Measurements from ENCODE around the gene XPO5. TPM values are rescaled to one million over a fixed set of nuclear protein-coding genes. Genes with fewer than 3 reads are reported as not detected.

The XPO5 gene
- total and polyA plus RNA-seq, 5 donors from 2014 or later, result 5.5 to 56.8 (median 9.0) TPM

DNA sequence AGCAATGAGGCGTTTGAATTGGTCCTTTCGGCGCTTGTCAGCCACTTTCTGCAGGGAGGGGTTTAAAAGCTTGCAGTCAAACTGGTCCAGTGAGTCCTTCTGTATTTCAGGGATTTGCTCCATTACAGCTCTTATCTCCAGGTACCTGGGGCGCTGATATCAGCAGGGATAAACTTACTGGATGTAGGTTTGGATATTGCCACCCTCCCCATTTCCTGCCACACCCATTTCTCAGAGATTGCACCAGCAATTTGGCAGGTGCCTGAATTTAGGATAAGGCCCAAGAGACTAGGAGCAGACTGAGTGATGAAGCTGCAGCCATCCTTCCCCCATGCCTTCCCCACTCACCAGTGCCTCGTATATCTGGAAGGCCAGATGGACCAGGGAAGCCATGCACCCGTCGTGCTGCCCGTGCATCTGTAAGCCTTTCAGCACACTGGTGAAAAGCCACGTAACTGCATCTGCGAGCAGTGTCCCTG is 51.3 kb downstream of the XPO5 start:
- ATAC-seq (ENCODE audit: low read depth in 2 of 2) (no peak), DNase-seq (no peak)
- Mint-ChIP-seq H3K27me3 (no peaks in the 10 kb centered on the region), H3K4me1 (peaks cover 0 to 3% (median 2%) of the 10 kb centered on the region in 4 donors), H3K9me3 (peaks cover 0 to 2% (median 0%) of the 10 kb centered on the region in 7 donors), H3K4me3 (no peak overlapping the region), H3K36me3 (peaks cover 49% of the 10 kb centered on the region), H3K27ac (no peak overlapping the region)
- Histone ChIP-seq H3K4me1 (ENCODE audit: control insufficient read depth, insufficient read depth, low read length, poor library complexity, severe bottlenecking) (no peaks in the 10 kb centered on the region), H3K36me3 (ENCODE audit: control insufficient read depth, insufficient read depth, low read length) (peaks cover 94% of the 10 kb centered on the region), H3K9me3 (ENCODE audit: control insufficient read depth in 2 of 2, low read length in 2 of 2) (no peaks in the 10 kb centered on the region), H3K27ac (ENCODE audit: insufficient read depth, low read length, poor library complexity, severe bottlenecking) (no peak overlapping the region), H3K27me3 (ENCODE audit: control insufficient read depth, insufficient read depth, low read length) (no peaks in the 10 kb centered on the region), H3K4me3 (ENCODE audit: low read depth, low read length) (no peak overlapping the region)

DNA sequence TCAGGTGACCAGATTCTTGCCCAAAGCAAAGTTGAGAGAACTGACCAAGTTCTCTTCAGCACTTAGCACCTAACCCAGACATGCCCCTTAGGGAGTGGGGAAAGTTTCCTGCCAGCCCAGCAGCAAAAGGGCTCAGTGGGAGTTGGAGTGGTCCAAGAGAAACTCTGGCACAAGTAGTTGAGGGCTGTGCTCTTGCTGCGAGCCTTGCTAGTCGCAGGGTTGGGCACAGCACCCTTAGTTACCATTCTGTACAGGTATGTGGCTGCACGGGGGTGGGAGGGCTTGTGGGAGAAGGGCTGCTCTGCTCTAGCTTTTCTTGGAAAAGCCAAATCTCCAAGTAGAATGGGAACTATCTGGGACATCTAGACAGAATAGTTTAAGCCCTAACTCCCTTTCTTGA is 52.6 kb downstream of the XPO5 start:
- H3K36me3 Mint-ChIP-seq, result peaks cover 46% of the 10 kb centered on the region
- no peak overlapping the region for H3K4me3 Mint-ChIP-seq
- peak overlapping the region in 2 of 3 donors; percentile 26 to 87 for H3K27ac Mint-ChIP-seq
- Histone ChIP-seq H3K4me1 (ENCODE audit: control insufficient read depth, insufficient read depth, low read length, poor library complexity, severe bottlenecking) (peaks cover 6% of the 10 kb centered on the region), H3K27me3 (ENCODE audit: control insufficient read depth, insufficient read depth, low read length) (no peaks in the 10 kb centered on the region), H3K27ac (ENCODE audit: insufficient read depth, low read length, poor library complexity, severe bottlenecking) (no peak overlapping the region), H3K4me3 (ENCODE audit: low read depth, low read length) (no peak overlapping the region), H3K9me3 (ENCODE audit: control insufficient read depth in 2 of 2, low read length in 2 of 2) (no peaks in the 10 kb centered on the region), H3K36me3 (ENCODE audit: control insufficient read depth, insufficient read depth, low read length) (peaks cover 88% of the 10 kb centered on the region)
- H3K4me1 Mint-ChIP-seq, result peaks cover 0 to 3% (median 2%) of the 10 kb centered on the region in 4 donors
- DNase-seq, result no peak
- peaks cover 0 to 2% (median 0%) of the 10 kb centered on the region in 7 donors for H3K9me3 Mint-ChIP-seq
- H3K27me3 Mint-ChIP-seq, result no peaks in the 10 kb centered on the region
- no peak for ATAC-seq (ENCODE audit: low read depth in 2 of 2)

DNA sequence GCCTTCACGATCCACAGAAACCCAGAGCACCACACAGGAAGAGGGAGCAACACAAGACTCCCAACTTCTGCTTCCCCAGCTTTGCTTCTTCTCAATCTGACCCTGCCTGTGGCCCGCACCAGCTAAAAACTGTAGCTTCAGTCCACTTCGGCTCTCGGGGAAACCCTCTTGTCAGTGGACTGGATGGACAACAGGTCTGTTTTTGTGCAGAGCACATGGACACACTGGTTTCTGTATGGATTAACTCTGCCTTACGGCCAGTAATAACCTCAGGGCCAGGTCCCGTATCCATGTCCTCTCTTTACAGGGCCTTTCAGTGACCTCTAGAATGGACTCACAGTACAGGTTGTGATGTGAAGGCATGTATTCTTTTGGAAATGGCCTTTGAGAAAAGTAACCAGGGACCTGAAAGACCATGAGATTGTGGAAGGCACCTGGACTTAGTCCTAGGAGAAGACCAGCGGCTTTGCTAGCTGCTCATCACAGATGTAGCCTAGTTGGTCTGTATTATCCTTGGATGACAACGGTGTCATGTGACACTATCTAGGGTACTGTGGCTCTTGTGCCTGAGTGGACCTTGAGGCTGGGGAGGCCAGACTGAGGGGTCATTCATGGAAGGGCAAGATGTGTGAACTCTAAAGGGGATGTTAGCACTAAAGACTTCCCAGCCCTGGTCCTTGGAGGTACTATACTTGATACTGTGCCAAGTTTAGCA is 53.1 kb downstream of the XPO5 start:
- no peak overlapping the region for H3K27ac ChIP-seq (ENCODE audit: insufficient read depth, low read length, poor library complexity, severe bottlenecking)
- H3K4me1 ChIP-seq (ENCODE audit: control insufficient read depth, insufficient read depth, low read length, poor library complexity, severe bottlenecking), result peaks cover 12% of the 10 kb centered on the region
- H3K27me3 ChIP-seq (ENCODE audit: control insufficient read depth, insufficient read depth, low read length), result no peaks in the 10 kb centered on the region
- peaks cover 0 to under 1% (median 0%) of the 10 kb centered on the region in 7 donors for H3K9me3 Mint-ChIP-seq
- H3K36me3 ChIP-seq (ENCODE audit: control insufficient read depth, insufficient read depth, low read length), result peaks cover 82% of the 10 kb centered on the region
- H3K27ac Mint-ChIP-seq, result peak overlapping the region in 1 of 3 donors; percentile 87
- H3K27me3 Mint-ChIP-seq, result no peaks in the 10 kb centered on the region
- DNase-seq, result no peak
- no peak for ATAC-seq (ENCODE audit: low read depth in 2 of 2)
- H3K36me3 Mint-ChIP-seq, result peaks cover 42% of the 10 kb centered on the region
- H3K4me1 Mint-ChIP-seq, result peaks cover 0 to 3% (median 2%) of the 10 kb centered on the region in 4 donors
- H3K9me3 ChIP-seq (ENCODE audit: control insufficient read depth in 2 of 2, low read length in 2 of 2), result no peaks in the 10 kb centered on the region
- no peak overlapping the region for H3K4me3 ChIP-seq (ENCODE audit: low read depth, low read length)
- no peak overlapping the region for H3K4me3 Mint-ChIP-seq

DNA sequence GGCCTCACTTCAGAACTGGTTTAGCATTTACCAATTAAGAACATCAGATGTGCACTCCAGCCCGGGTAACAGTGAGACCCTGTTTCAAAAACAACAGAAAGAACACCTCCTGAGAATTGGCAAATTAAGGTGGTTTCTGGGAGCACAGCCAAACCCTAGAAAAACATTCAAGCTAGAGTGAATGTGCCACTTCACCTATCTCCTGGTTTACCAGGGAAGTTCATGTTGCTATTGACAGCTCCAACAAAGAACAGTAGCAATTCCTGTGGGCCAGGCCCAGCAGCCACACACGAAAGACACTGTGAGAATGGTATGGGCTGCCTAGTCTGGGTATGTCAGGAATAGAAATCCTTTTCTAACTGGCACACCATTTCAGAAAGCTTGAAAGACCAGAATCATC is 54.0 kb downstream of the XPO5 start:
- no peak overlapping the region for H3K4me3 ChIP-seq (ENCODE audit: low read depth, low read length)
- peaks cover 19% of the 10 kb centered on the region for H3K4me1 ChIP-seq (ENCODE audit: control insufficient read depth, insufficient read depth, low read length, poor library complexity, severe bottlenecking)
- ATAC-seq (ENCODE audit: low read depth in 2 of 2), result no peak
- no peak for DNase-seq
- Mint-ChIP-seq H3K36me3 (peaks cover 33% of the 10 kb centered on the region), H3K9me3 (no peaks in the 10 kb centered on the region), H3K4me1 (peaks cover 0 to 3% (median 2%) of the 10 kb centered on the region in 4 donors), H3K4me3 (no peak overlapping the region), H3K27me3 (no peaks in the 10 kb centered on the region), H3K27ac (no peak overlapping the region)
- no peak overlapping the region for H3K27ac ChIP-seq (ENCODE audit: insufficient read depth, low read length, poor library complexity, severe bottlenecking)
- H3K9me3 ChIP-seq (ENCODE audit: control insufficient read depth in 2 of 2, low read length in 2 of 2), result no peaks in the 10 kb centered on the region
- peaks cover 74% of the 10 kb centered on the region for H3K36me3 ChIP-seq (ENCODE audit: control insufficient read depth, insufficient read depth, low read length)
- no peaks in the 10 kb centered on the region for H3K27me3 ChIP-seq (ENCODE audit: control insufficient read depth, insufficient read depth, low read length)

DNA sequence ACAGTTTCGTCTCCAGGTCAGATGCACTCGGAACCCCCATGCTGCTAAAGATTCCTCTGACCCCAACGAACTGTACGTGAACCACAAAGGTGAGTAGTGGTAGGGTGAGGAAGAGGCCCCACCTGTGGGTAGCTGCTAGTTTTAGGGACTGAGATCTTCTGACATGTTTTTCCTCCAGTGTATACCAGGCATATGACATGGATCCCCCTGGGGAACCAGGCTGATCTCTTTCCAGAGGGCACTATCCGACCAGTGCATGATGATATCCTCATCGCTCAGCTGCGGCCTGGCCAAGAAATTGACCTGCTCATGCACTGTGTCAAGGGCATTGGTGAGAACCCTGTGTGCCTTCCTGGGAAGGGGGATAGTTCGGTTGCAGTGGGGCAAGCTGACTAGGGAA is 55.7 kb downstream of the XPO5 start:
- ATAC-seq (ENCODE audit: low read depth in 2 of 2) (no peak), DNase-seq (no peak)
- no peak overlapping the region for H3K27ac ChIP-seq (ENCODE audit: insufficient read depth, low read length, poor library complexity, severe bottlenecking)
- H3K36me3 Mint-ChIP-seq, result peaks cover 27% of the 10 kb centered on the region
- H3K27ac Mint-ChIP-seq, result no peak overlapping the region
- no peaks in the 10 kb centered on the region for H3K27me3 ChIP-seq (ENCODE audit: control insufficient read depth, insufficient read depth, low read length)
- no peaks in the 10 kb centered on the region for H3K9me3 Mint-ChIP-seq
- no peak overlapping the region for H3K4me3 ChIP-seq (ENCODE audit: low read depth, low read length)
- peak overlapping the region in 2 of 4 donors; percentile 19 to 33 for H3K4me3 Mint-ChIP-seq
- peaks cover 34% of the 10 kb centered on the region for H3K4me1 ChIP-seq (ENCODE audit: control insufficient read depth, insufficient read depth, low read length, poor library complexity, severe bottlenecking)
- H3K4me1 Mint-ChIP-seq, result peaks cover 0 to 12% (median 4%) of the 10 kb centered on the region in 4 donors
- H3K9me3 ChIP-seq (ENCODE audit: control insufficient read depth in 2 of 2, low read length in 2 of 2), result no peaks in the 10 kb centered on the region
- H3K27me3 Mint-ChIP-seq, result no peaks in the 10 kb centered on the region
- peaks cover 61% of the 10 kb centered on the region for H3K36me3 ChIP-seq (ENCODE audit: control insufficient read depth, insufficient read depth, low read length)

DNA sequence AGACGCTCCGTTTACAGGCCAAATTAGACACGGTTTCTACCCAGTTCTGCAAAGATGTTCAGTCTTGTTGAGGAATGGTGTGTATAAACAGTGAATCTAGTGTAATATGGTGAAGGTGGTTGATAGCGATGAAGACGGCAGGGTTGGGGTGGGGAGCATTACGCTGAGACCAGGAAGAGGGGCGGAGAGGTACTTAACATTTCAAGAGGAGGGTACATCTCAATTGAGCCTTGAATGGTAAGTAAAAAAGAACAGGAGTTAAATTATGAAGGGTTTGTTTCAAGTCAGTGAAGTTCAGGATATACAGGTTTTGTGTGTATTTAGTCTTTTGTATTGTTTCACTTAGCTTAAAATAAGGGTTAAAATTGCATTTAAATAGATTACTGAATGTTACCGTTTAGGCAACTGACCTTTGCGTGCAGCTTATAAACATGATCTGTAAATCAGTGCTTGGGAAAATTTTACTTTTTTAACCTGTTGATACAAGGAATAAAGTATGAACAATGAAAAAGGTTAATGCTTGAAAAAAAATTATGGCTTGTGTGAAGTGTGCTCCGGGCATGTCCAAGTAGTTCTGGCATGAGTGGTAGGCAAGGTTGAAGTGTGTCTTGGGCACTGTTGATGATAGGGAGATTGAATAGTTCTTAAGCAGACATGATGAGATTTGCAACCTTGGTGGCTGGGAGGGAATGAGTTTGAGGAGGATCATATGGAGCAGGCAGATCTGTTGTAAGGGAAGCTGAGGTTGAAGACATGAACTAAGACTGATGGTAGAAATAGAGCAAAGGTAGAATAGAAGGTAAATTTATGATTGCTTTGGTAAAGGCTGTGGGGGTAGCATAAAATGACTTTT is 58.1 kb downstream of the XPO5 start:
- no peaks in the 10 kb centered on the region for H3K9me3 Mint-ChIP-seq
- Histone ChIP-seq H3K4me3 (ENCODE audit: low read depth, low read length) (peak overlapping the region; percentile 99), H3K27me3 (ENCODE audit: control insufficient read depth, insufficient read depth, low read length) (no peaks in the 10 kb centered on the region), H3K27ac (ENCODE audit: insufficient read depth, low read length, poor library complexity, severe bottlenecking) (peak overlapping the region; percentile 91), H3K36me3 (ENCODE audit: control insufficient read depth, insufficient read depth, low read length) (peaks cover 59% of the 10 kb centered on the region), H3K9me3 (ENCODE audit: control insufficient read depth in 2 of 2, low read length in 2 of 2) (no peaks in the 10 kb centered on the region), H3K4me1 (ENCODE audit: control insufficient read depth, insufficient read depth, low read length, poor library complexity, severe bottlenecking) (peaks cover 48% of the 10 kb centered on the region)
- no peak overlapping the region for H3K4me3 Mint-ChIP-seq
- peak in 1 of 3 donors; percentile 37 for DNase-seq
- peaks cover 32% of the 10 kb centered on the region for H3K36me3 Mint-ChIP-seq
- no peaks in the 10 kb centered on the region for H3K27me3 Mint-ChIP-seq
- no peak for ATAC-seq (ENCODE audit: low read depth in 2 of 2)
- no peak overlapping the region for H3K27ac Mint-ChIP-seq
- peaks cover 5 to 23% (median 9%) of the 10 kb centered on the region in 4 donors for H3K4me1 Mint-ChIP-seq

DNA sequence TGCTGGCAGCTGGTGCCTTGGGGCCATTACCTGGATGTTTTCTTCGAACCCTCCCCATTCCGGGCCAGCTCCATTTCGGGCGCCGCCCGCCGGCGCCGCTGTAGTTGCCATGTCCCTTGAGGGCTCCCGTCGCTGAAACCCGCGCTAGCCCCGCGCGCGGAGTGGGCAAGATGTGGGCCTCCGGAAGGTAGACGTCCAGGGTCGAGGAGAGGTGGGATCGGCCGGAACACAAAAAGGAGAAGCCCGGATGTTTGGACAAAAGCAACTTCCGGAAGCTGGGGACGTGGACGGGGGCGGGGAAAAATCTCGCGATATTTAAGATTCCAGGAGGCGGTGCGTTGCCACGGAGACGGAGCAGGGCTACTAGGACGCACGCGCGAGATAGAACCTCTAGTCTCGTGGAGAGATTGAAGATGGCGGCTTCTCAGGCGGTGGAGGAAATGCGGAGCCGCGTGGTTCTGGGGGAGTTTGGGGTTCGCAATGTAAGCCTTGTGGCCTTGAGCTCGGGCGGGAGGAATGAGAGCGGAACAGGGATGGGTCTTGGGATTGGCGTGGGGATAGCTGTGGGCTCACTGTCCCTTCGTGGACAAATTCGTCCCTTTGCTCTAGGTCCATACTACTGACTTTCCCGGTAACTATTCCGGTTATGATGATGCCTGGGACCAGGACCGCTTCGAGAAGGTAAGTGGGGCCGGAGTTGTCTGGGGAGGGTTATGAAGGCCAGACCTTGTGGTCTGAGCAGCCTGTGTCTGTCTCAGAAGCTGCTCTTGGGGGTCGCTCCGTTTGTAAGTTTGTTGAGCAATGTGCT is 58.9 kb downstream of the XPO5 start, which contains the start of the genes POLR1C and YIPF3:
Gene POLR1C, plus strand, starts transcription at position 393 of the 808 bp plus-strand sequence. Its CDS starts 21 bp downstream, at position 414.
Gene YIPF3, minus strand, starts transcription at position 230 of the 808 bp plus-strand sequence. Its CDS starts 119 bp downstream, at position 111.
- Mint-ChIP-seq H3K27me3 (no peaks in the 10 kb centered on the region), H3K4me3 (no peak within 1 kb of the TSS)
- ATAC-seq (ENCODE audit: low read depth in 2 of 2), result peak; percentile 93 to 94

More for the DNA sequence above, 58.9 kb downstream of the XPO5 start, which contains the start of the genes POLR1C and YIPF3:
- peaks cover 31% of the 10 kb centered on the region for H3K36me3 Mint-ChIP-seq
- H3K9me3 ChIP-seq (ENCODE audit: control insufficient read depth in 2 of 2, low read length in 2 of 2), result no peaks in the 10 kb centered on the region
- DNase-seq, result peak; percentile 96 to 98 (median 97)
- peak within 1 kb of the TSS; percentile 91 for H3K27ac ChIP-seq (ENCODE audit: insufficient read depth, low read length, poor library complexity, severe bottlenecking)
- peaks cover 59% of the 10 kb centered on the region for H3K36me3 ChIP-seq (ENCODE audit: control insufficient read depth, insufficient read depth, low read length)
- peaks cover 5 to 23% (median 9%) of the 10 kb centered on the region in 4 donors for H3K4me1 Mint-ChIP-seq
- no peaks in the 10 kb centered on the region for H3K27me3 ChIP-seq (ENCODE audit: control insufficient read depth, insufficient read depth, low read length)
- no peaks in the 10 kb centered on the region for H3K9me3 Mint-ChIP-seq
- peaks cover 48% of the 10 kb centered on the region for H3K4me1 ChIP-seq (ENCODE audit: control insufficient read depth, insufficient read depth, low read length, poor library complexity, severe bottlenecking)
- H3K27ac Mint-ChIP-seq, result no peak within 1 kb of the TSS
- H3K4me3 ChIP-seq (ENCODE audit: low read depth, low read length), result peak within 1 kb of the TSS; percentile 99

All from CD4-positive, CD25-positive, alpha-beta regulatory T cell (primary cell).